Spleen (tissue), 7 donors: ENCODE measurements around the gene RABGGTA.
A peak's percentile ranks its signal among the peaks of the same experiment; 100 is the strongest.

Experiments used
- CTCF ChIP-seq, 11 experiments: fragments of 200-600 bp in 7 of 11; fragments of 450-650 bp in 4 of 11; sonication (generic) in 4 of 11; IDR thresholded peaks in 8 of 11; conservative IDR thresholded peaks in 3 of 11; 1 replicate in 7 of 11; 2 replicates in 4 of 11; pipeline versions ENCODE4 v1.4.0 to v1.8.0; 2016 to 2021; ENCODE audit warnings: antibody characterized with exemption in 11 of 11, inconsistent platforms in 4 of 11, mild to moderate bottlenecking in 1 of 11
- POLR2A ChIP-seq, 3 donors: fragments of 450-650 bp; IDR thresholded peaks; one replicate each; pipeline ENCODE4 v1.5.1; 2017; ENCODE audit warnings: antibody characterized with exemption in 3 of 3, mild to moderate bottlenecking in 1 of 3
- donor health status: DM: no; HTN: no; CAD: no; lungs with moderate emphysema.
- donor health status: DM: no; HTN: no; CAD: no.
- donor health status: DM: no; HTN: no; CAD: no.

GRCh38 chr14:24232645-24233537 is 38.5 kb downstream of the RABGGTA start, which contains the start of gene GMPR2:
- peak in 1 of 11 experiments; percentile 11 for TF ChIP-seq CTCF (IDR thresholded peaks at IDR 0.05 in 8 of 11, conservative IDR thresholded peaks at IDR 0.05 in 3 of 11)
- no peak for TF ChIP-seq POLR2A (IDR thresholded peaks at IDR 0.05)
